ENCODE data around the gene TBC1D2. TPM values are rescaled to one million over a fixed set of nuclear protein-coding genes. Genes with fewer than 3 reads are reported as not detected.
A peak's percentile ranks its signal among the peaks of the same experiment; 100 is the strongest.

The TBC1D2 gene
- total RNA-seq, 4 donors from 2014 or later: 37.7 to 109 (median 55.8) TPM

GRCh38 chr9:98172604-98173003, 82.8 kb downstream of the TBC1D2 start:
- no peak overlapping the region for H3K27ac ChIP-seq
- no peaks in the 10 kb centered on the region for H3K27me3 ChIP-seq
- H3K36me3 ChIP-seq: no peaks in the 10 kb centered on the region
- no peak for DNase-seq
- H3K4me1 ChIP-seq: peaks cover 3 to 19% (median 12%) of the 10 kb centered on the region in 4 donors
- 81% methylated on average over 2 of the region's 3 CpGs; no CpG with 5 or more reads in 1 of the 2 donors for WGBS, 2 donors (ENCODE audit: low coverage in 1 of 2)
- TF ChIP-seq EP300 (IDR thresholded peaks at IDR 0.05; ENCODE audit: low read depth) (no peak), POLR2AphosphoS5 (IDR thresholded peaks at IDR 0.05) (no peak), CTCF (IDR thresholded peaks at IDR 0.05) (no peak), POLR2A (IDR thresholded peaks at IDR 0.05) (no peak)
- in situ Hi-C loops (cut with MboI; ENCODE audit: low pct_ligation_motif_present in 1 of 4, low pct_unique_long_range_greater_than_20kb in 1 of 4, low sequenced_read_pairs in 3 of 4): no loop called here
- intact Hi-C loops (cut with DNase I; ENCODE audit: low total_unique reads): no loop called here
- H3K4me3 ChIP-seq: no peak overlapping the region
- no peaks in the 10 kb centered on the region for H3K9me3 ChIP-seq

- no peak for DNase-seq
- no peaks in the 10 kb centered on the region for H3K9me3 ChIP-seq
- H3K36me3 ChIP-seq: no peaks in the 10 kb centered on the region
- H3K27ac ChIP-seq: no peak overlapping the region
- no peak overlapping the region for H3K4me3 ChIP-seq
- intact Hi-C loops (cut with DNase I; ENCODE audit: low total_unique reads): no loop called here
- peaks cover 3 to 12% (median 7%) of the 10 kb centered on the region in 4 donors for H3K4me1 ChIP-seq
- no peaks in the 10 kb centered on the region for H3K27me3 ChIP-seq
- WGBS, 2 donors (ENCODE audit: low coverage in 1 of 2): 77 to 100% methylated on average over 1 to 13 of the region's 16 CpGs
- in situ Hi-C loops (cut with MboI; ENCODE audit: low pct_ligation_motif_present in 1 of 4, low pct_unique_long_range_greater_than_20kb in 1 of 4, low sequenced_read_pairs in 3 of 4): no loop called here
- TF ChIP-seq POLR2A (IDR thresholded peaks at IDR 0.05): no peak
- TF ChIP-seq CTCF (IDR thresholded peaks at IDR 0.05): no peak
- no peak for TF ChIP-seq EP300 (IDR thresholded peaks at IDR 0.05; ENCODE audit: low read depth)
- TF ChIP-seq POLR2AphosphoS5 (IDR thresholded peaks at IDR 0.05): no peak
Observed at GRCh38 chr9:98171176-98171925, 84.1 kb downstream of the TBC1D2 start.

- peak; percentile 63 for DNase-seq
- WGBS, 2 donors (ENCODE audit: low coverage in 1 of 2): 51% methylated on average over 15 of the region's 15 CpGs; no CpG with 5 or more reads in 1 of the 2 donors
Observed at GRCh38 chr9:98168941-98169488, 86.4 kb downstream of the TBC1D2 start.

More at GRCh38 chr9:98168941-98169488, 86.4 kb downstream of the TBC1D2 start:
- TF ChIP-seq POLR2A (IDR thresholded peaks at IDR 0.05): no peak
- no peak for TF ChIP-seq POLR2AphosphoS5 (IDR thresholded peaks at IDR 0.05)
- no peak for TF ChIP-seq EP300 (IDR thresholded peaks at IDR 0.05; ENCODE audit: low read depth)
- TF ChIP-seq CTCF (IDR thresholded peaks at IDR 0.05): no peak
- no peak overlapping the region for H3K4me3 ChIP-seq
- no peaks in the 10 kb centered on the region for H3K36me3 ChIP-seq
- in situ Hi-C loops (cut with MboI; ENCODE audit: low pct_ligation_motif_present in 1 of 4, low pct_unique_long_range_greater_than_20kb in 1 of 4, low sequenced_read_pairs in 3 of 4) (no loop called here), intact Hi-C loops (cut with DNase I; ENCODE audit: low total_unique reads) (no loop called here)
- H3K4me1 ChIP-seq: peaks cover 3 to 15% (median 6%) of the 10 kb centered on the region in 4 donors
- H3K9me3 ChIP-seq: no peaks in the 10 kb centered on the region
- H3K27ac ChIP-seq: peak overlapping the region in 2 of 4 donors; percentile 42 to 48
- H3K27me3 ChIP-seq: no peaks in the 10 kb centered on the region

Measured in transverse colon (tissue), 4 donors.